Mesothelial cell of epicardium (in vitro differentiated cells): ENCODE data around the gene EFHD2. TPM values are rescaled to one million over a fixed set of nuclear protein-coding genes. Genes with fewer than 3 reads are reported as not detected.
A peak's percentile ranks its signal among the peaks of the same experiment; 100 is the strongest.
"Not testable (repeated sequence)": the region's sequence is repeated elsewhere in the genome, so short reads cannot be mapped to it uniquely, and the experiment has no call there.

Experiments
- DNase-seq, 2 experiments: peaks; one replicate each; pipeline ENCODE4 v3.0.0; 2021; ENCODE audit warnings: low spot score in 2 of 2; ENCODE audit not compliant: unreplicated experiment in 2 of 2
- H3K27ac Mint-ChIP-seq: 2 replicates; pipeline ENCODE4 v1.8.0; 2021; ENCODE audit warnings: mixed read lengths
- H3K27me3 Mint-ChIP-seq: 2 replicates; pipeline ENCODE4 v1.8.0; 2021; ENCODE audit warnings: low read depth, mixed read lengths
- H3K36me3 Mint-ChIP-seq: 2 replicates; pipeline ENCODE4 v1.8.0; 2021; ENCODE audit warnings: mixed read lengths
- H3K4me1 Mint-ChIP-seq: 2 replicates; pipeline ENCODE4 v1.8.0; 2021; ENCODE audit warnings: mixed read lengths
- H3K4me3 Mint-ChIP-seq: 2 replicates; pipeline ENCODE4 v1.8.0; 2021; ENCODE audit warnings: mild to moderate bottlenecking, moderate library complexity, mixed read lengths
- H3K9me3 Mint-ChIP-seq: 2 replicates; pipeline ENCODE4 v1.8.0; 2021; ENCODE audit warnings: mixed read lengths
- CTCF ChIP-seq: fragments of 200-600 bp; sonication (generic); IDR thresholded peaks from one replicate; pipeline ENCODE4 v1.5.0; 2021; ENCODE audit warnings: antibody characterized with exemption; ENCODE audit not compliant: unreplicated experiment
- total RNA-seq: library from RNA; stranded (reverse); gene quantifications from 3 replicates; pipeline ENCODE4 v1.2.1, GENCODE V29; 2021

EFHD2 gene
- total RNA-seq, 1 donor from 2014 or later = 16.2 TPM

- Mint-ChIP-seq H3K36me3 (no peaks in the 10 kb centered on the region), H3K4me3 (no peak within 1 kb of the TSS), H3K4me1 (peaks cover 22% of the 10 kb centered on the region), H3K9me3 (no peaks in the 10 kb centered on the region), H3K27ac (no peak within 1 kb of the TSS), H3K27me3 (peaks cover 2% of the 10 kb centered on the region)
- TF ChIP-seq CTCF = no peak
- no peak for DNase-seq
Measured at GRCh38 chr1:15456313-15456954, 46.7 kb downstream of the EFHD2 start, which contains the start of gene CELA2A. Gene CELA2A, plus strand, starts transcription at chr1:15456732. Its CDS starts 22 bp downstream, at chr1:15456754.

- Mint-ChIP-seq H3K27me3 (peaks cover 2% of the 10 kb centered on the region), H3K4me1 (peaks cover 22% of the 10 kb centered on the region), H3K9me3 (no peaks in the 10 kb centered on the region), H3K27ac (no peak overlapping the region), H3K36me3 (no peaks in the 10 kb centered on the region), H3K4me3 (no peak overlapping the region)
- DNase-seq = no peak
- no peak for TF ChIP-seq CTCF
Measured at GRCh38 chr1:15457585-15457984, 47.9 kb downstream of the EFHD2 start.

GRCh38 chr1:15458388-15458787 is 48.7 kb downstream of the EFHD2 start:
- H3K4me1 Mint-ChIP-seq = peaks cover 25% of the 10 kb centered on the region
- not testable (repeated sequence) for H3K4me3 Mint-ChIP-seq, H3K36me3 Mint-ChIP-seq, DNase-seq, H3K9me3 Mint-ChIP-seq, H3K27me3 Mint-ChIP-seq
- peak overlapping the region; percentile 24 for H3K27ac Mint-ChIP-seq

- peaks cover 25% of the 10 kb centered on the region for H3K4me1 Mint-ChIP-seq
- no peak for TF ChIP-seq CTCF
Measured at GRCh38 chr1:15459771-15460707, 50.4 kb downstream of the EFHD2 start.

GRCh38 chr1:15460708-15461095 is 51.0 kb downstream of the EFHD2 start:
- Mint-ChIP-seq H3K9me3 (no peaks in the 10 kb centered on the region), H3K27me3 (peaks cover 5% of the 10 kb centered on the region), H3K36me3 (no peaks in the 10 kb centered on the region), H3K4me3 (no peak overlapping the region), H3K4me1 (peaks cover 25% of the 10 kb centered on the region), H3K27ac (no peak overlapping the region)
- TF ChIP-seq CTCF = no peak
- DNase-seq = no peak

More at GRCh38 chr1:15459771-15460707, 50.4 kb downstream of the EFHD2 start:
- Mint-ChIP-seq H3K36me3 (no peaks in the 10 kb centered on the region), H3K27me3 (peaks cover 5% of the 10 kb centered on the region), H3K4me3 (no peak overlapping the region), H3K27ac (no peak overlapping the region), H3K9me3 (no peaks in the 10 kb centered on the region)
- no peak for DNase-seq

- H3K9me3 Mint-ChIP-seq = not testable (repeated sequence)
Measured at GRCh38 chr1:15463064-15463800, 53.5 kb downstream of the EFHD2 start.

GRCh38 chr1:15463926-15464322 is 54.2 kb downstream of the EFHD2 start:
- Mint-ChIP-seq H3K27me3 (peaks cover 11% of the 10 kb centered on the region), H3K4me1 (peaks cover 12% of the 10 kb centered on the region)
- not testable (repeated sequence) for H3K4me3 Mint-ChIP-seq, H3K9me3 Mint-ChIP-seq, H3K36me3 Mint-ChIP-seq, H3K27ac Mint-ChIP-seq, DNase-seq

More at GRCh38 chr1:15463064-15463800, 53.5 kb downstream of the EFHD2 start:
- H3K4me1 Mint-ChIP-seq = peaks cover 14% of the 10 kb centered on the region
- H3K36me3 Mint-ChIP-seq, H3K27ac Mint-ChIP-seq, H3K27me3 Mint-ChIP-seq, H3K4me3 Mint-ChIP-seq, DNase-seq: not testable (repeated sequence)
